Measurements from ENCODE around the gene TRPM1.

- TF ChIP-seq CTCF (IDR thresholded peaks at IDR 0.05) (no peak), ERG (CRISPR knock-in tag; IDR thresholded peaks at IDR 0.05) (no peak), IRF1 (CRISPR knock-in tag; IDR thresholded peaks at IDR 0.05) (no peak), FOXK1 (CRISPR knock-in tag; IDR thresholded peaks at IDR 0.05) (no peak), NFE2L1 (CRISPR knock-in tag; IDR thresholded peaks at IDR 0.05) (no peak), ZNF281 (CRISPR knock-in tag; IDR thresholded peaks at IDR 0.05) (no peak), ZNF263 (CRISPR knock-in tag; IDR thresholded peaks at IDR 0.05; ENCODE audit: low read depth) (no peak), GABPB1 (CRISPR knock-in tag; IDR thresholded peaks at IDR 0.05) (no peak), ZNF532 (CRISPR knock-in tag; IDR thresholded peaks at IDR 0.05; ENCODE audit: borderline replicate concordance) (no peak)
These were observed 9.6 kb upstream of the TRPM1 start for GRCh38 chr15:31111091-31111647.

Data from WTC11 (cell line).